NCI-H1436 treated with DMSO at 0.1 percent for 48 hours (cell line): ENCODE results near the gene INPP5A.
"Not testable (repeated sequence)": the region's sequence is repeated elsewhere in the genome, so short reads cannot be mapped to it uniquely, and the experiment has no call there.

Experiments
- DNase-seq: peaks from one replicate; lab custom pipeline; 2025; lab: John Stamatoyannopoulos, UW

INPP5A gene

DNA sequence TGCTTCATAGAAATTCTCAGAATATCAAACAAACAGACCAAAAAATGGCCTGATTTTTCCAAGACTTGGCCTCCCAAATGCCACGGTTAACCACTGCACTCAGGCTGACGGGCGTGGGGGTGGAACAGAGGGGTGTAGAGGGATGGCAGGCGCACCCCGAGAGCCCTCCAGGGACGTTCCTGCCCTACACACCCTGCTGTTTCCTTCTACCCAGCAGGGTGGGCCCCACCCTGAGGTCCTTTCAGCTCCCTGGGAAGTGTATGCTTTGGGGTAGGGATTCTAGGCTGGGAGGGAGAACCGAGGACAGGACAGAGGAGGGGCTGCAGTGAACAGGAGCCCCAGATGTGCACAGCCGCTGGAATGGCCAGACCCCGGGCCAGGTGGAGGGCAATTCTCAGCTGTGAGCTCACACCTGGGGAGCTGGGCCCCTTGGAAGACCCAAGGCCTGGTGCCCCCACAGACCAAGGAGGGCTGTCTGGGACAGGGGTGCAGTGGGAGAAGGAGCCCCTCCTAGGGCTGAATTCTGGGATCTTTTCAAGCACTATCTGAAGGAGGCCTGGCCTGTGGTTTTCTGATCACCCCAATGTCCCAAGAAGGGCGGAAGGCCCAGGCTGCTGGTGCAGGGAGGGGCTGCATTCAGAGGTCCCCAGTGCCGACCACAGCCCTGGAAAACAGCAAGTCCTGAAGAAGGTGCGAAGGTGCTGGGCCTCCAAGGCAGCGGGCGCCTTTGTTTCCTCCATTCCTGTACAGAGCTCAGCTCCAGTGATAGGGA lies 32.9 kb upstream of the INPP5A start:
- no peak for DNase-seq

- not testable (repeated sequence) for DNase-seq
Observed at GRCh38 chr10:132505546-132505945, 32.0 kb upstream of the INPP5A start.

DNA sequence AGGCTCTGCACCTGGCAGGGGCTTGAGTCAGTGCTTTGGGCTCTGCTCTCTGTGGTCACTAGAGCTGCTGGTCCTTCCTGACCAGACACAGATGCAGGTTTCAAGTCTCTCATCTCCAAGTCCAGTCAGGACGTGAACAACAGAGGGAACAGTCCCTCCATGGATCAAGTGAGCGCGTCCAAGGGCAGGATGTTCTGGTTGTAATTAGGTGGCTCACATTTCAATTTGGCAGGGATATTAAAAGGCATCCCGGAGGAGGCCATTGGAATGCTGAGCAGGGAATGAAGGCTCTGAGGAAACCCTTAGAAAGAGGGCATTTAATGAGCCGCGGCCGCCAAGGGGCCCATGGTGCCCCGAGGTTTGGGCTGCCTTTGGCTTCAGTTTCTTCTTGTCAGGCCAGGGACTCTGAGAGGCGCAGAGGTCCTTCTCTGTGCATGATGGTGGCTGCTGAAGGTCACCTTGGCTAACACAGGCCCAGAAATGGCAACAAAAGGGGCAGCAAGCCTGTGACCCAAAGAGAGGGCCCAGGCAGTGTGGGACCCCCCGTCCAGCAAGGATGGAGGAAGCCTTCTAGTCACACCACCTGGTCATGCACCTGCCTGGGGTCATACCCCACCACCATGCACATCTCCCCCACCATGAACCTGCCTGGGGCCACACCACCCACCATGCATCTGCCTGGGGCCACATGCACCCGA lies 30.7 kb upstream of the INPP5A start:
- no peak for DNase-seq

DNA sequence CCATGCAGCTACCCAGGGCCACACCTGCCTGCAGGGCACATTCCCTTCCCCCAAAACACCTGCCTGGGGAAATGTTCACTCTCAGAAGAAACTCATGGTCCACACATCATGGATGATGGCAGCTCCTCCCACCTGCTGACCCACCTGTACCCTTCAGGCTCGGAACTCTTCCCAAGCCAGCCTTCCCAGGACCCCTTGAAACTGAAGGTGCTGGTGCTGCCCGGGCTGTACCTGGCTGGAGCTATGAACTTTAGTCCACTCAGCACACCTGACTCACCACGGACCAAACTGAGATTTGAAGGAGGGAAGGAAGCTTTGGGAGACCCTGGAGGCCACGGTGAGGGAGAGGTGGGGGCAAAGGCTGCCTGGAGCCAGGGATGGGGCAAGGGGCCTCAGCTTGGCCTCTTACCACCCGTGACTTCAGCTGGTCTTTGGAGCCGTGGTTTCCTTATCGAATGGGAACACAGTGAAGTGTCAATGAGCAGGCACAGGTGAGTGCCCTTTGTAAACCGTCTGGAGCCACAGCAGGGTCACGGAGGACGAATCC lies 30.1 kb upstream of the INPP5A start:
- no peak for DNase-seq

DNA sequence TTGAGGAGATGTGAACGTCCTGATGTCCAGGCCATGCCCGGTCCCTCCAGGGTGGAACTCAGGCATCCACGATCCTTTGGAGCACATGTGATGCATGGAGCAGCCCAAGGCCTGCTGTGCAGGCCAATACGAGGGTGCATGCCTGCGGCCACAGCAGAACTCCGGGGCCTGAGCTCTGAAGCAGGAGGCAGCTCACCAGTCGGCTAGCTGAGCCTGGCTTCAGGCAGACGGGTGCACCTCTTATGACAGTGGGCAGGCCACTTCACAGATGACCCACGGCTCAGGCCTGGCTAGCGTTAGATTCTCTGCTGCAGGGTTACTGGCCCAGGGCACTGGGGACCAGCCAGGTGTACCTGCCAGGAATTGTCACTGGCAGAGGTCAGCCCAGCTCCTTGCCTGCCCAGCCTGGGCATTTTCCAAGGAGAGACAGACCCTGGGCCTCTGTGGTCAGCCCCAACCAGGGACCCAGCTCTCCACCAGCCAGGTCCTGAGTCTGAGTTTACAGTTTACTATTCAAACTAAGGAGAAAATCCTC lies 29.6 kb upstream of the INPP5A start:
- no peak for DNase-seq

- no peak for DNase-seq
Observed at GRCh38 chr10:132508581-132509443, 28.8 kb upstream of the INPP5A start.

DNA sequence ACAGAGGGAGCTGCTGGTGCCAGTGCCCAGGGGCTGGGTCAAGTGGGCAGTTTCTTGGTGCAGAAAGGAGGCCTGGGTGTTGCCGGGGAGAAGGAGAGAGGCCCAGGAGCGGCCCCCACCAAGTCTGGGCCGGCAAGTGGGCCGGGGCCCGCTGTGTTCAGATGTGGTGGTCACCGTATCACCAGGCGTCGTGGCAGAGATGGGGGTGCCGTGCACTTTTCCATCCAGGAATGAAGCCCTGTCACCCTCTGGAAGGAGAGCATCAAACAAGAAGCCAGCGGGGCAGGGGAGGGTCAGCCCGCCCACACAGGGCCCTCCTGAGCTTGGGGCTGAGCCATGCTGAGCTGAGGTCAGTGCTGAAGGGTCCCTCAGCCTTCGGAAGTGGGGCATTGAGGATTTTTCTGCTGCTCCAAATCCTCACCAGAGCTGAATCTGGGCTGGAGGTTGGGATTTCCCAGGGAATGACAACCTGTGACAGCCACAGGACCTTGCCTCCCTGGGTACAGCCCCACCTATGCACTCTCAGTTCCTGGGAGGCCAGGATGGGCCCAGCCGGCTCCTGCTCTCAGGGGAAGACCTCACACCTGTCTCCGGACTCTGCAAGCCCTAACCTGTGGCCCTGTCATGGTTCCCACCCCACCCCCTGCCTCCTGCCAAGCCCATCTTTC lies 27.9 kb upstream of the INPP5A start:
- no peak for DNase-seq

GRCh38 chr10:132510174-132510611 lies 27.4 kb upstream of the INPP5A start:
- DNase-seq: no peak

DNA sequence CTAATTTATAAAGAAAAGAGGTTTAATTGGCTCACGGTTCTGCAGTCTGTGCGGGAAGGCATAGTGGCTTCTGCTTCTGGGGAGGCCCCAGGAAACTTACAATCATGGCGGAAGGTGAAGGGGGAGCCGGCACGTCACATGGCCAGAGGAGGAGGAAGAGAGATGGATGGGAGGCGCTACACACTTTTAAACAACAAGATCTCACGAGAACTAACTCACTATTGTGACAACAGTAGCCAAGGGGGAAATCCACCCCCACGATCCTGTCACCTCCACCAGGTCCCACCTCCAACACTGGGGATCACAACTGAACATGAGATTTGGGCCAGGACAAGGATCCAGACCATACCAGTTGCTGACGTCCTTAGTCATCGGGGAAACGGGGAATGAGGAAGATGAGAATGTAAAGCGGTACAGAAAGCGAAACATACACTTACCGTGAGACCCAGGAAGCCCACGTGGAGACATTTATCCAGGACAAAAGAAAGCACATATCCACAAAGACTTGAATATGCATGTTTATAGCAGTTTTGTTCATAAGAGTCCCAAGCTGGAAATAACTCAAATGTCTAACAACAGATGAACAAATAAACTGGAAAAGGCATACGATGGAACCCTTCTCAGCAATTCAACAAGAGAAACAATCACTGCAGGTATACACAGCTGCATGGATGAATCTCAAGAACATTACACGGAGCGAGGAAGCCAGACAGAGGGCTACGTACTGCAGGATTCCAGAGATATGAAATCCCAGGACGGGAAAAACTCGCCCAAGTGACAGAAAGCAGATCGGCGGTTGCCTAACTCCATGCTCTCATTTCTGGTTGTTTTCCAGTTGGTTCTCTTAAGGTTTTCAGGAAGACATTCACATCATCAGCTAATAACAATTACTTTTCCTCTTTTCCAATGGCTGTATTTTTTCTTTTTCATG lies 26.2 kb upstream of the INPP5A start:
- no peak for DNase-seq

DNA sequence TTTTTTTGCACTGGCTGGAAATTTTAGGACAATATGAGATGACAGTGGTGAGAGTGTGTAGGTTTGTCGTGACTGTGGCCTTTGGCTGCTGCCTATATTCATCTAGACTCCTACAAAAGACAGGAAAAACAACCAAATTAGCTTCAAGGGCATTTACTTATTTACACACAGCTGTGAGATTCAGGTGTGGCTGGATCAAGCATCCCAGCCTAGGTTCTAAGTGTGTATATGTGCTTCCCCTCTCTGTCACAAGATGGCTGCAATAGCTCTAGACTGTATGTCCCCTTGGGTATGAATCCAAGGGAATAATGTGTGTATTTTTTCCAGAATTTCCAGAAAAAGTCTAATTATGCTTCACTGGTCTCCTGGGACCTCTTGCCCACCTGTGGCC lies 25.5 kb upstream of the INPP5A start:
- no peak for DNase-seq

- DNase-seq: no peak
Observed at GRCh38 chr10:132512693-132513345, 24.8 kb upstream of the INPP5A start.

DNA sequence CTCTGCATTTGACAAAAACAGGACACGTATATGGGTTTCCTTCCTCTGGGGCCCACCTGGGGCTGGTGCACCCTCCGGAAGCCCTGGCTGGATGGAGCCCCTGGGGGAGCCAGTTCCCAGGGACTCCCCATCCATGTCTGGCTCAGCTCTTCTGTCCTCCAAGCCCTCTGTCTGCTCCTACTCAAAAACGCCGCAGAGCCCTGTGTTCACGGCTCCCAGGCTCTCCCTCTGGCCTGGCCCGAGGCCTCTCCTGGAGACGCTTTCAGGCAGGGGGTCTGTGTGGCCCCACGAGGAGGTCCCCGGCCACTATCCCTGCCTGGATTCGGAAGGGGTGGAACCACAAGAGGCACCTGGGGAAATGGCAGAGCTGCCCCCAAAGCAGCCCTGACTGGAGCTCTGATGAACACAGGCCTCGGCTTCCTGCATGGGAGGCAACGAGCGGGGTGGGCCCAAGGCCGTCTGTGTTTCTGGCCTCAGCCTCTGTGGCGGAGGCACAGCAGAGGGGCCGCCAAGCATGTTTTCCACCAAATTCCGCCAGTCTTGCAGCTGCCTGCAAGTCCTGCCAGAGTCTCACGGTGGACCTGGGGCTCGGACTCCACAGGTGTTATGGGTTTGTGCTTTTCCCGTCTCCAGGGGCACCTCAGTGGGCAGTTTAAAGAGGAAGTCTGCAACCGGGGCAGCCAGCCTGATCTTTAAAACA lies 22.6 kb upstream of the INPP5A start:
- DNase-seq: no peak

- no peak for DNase-seq
Observed at GRCh38 chr10:132515811-132516726, 21.5 kb upstream of the INPP5A start.

- DNase-seq: no peak
Observed at GRCh38 chr10:132516771-132517725, 20.5 kb upstream of the INPP5A start.

- no peak for DNase-seq
Observed at GRCh38 chr10:132517951-132518521, 19.6 kb upstream of the INPP5A start.

GRCh38 chr10:132518572-132519381 lies 18.8 kb upstream of the INPP5A start:
- peak; percentile 62 for DNase-seq
